Measurements from ENCODE around the gene JAZF1. TPM values are rescaled to one million over a fixed set of nuclear protein-coding genes. Genes with fewer than 3 reads are reported as not detected.

The JAZF1 gene
- total and polyA plus RNA-seq, 2 of the 8 experiments (the other 6 are each of a cell fraction or from before 2014, with no cell fraction given), result 2.6 to 21.8 TPM

- ChIA-PET POLR2A (ENCODE audit: partially characterized antibody) (no interaction called here), CTCF (ENCODE audit: partially characterized antibody) (no interaction called here)
- Histone ChIP-seq H3K14ac (ENCODE audit: insufficient read length) (no peak overlapping the region), H4K91ac (replicated peaks; ENCODE audit: insufficient read length, low read length) (no peak overlapping the region), H4K20me1 (replicated peaks in 1 of 2; ENCODE audit: control insufficient read depth in 1 of 2, insufficient read depth in 2 of 2, low read length in 2 of 2) (no peaks in the 10 kb centered on the region), H3K4me2 (ENCODE audit: insufficient read depth in 1 of 2, low read depth in 2 of 2, low read length in 2 of 2) (no peak overlapping the region), H2BK5ac (ENCODE audit: low read depth, low read length) (no peak overlapping the region), H3K4me3 (ENCODE audit: extremely low read depth in 1 of 4, insufficient read depth in 2 of 4, low read depth in 3 of 4, low read length in 4 of 4) (no peak overlapping the region), H2BK12ac (ENCODE audit: low read depth, low read length) (no peak overlapping the region), H3K23ac (ENCODE audit: insufficient read length) (no peak overlapping the region), H3K23me2 (ENCODE audit: low read depth, low read length) (no peaks in the 10 kb centered on the region), H3K56ac (replicated peaks; ENCODE audit: insufficient read length, low read depth, low read length) (no peak overlapping the region), H3K4ac (replicated peaks; ENCODE audit: insufficient read length, low read depth, low read length) (no peak overlapping the region), H2BK120ac (replicated peaks; ENCODE audit: low read depth, low read length) (no peak overlapping the region), H2AK5ac (ENCODE audit: low read depth, low read length) (no peak overlapping the region), H2AFZ (ENCODE audit: low read length) (no peak overlapping the region), H4K5ac (ENCODE audit: insufficient read length, low read depth, low read length) (no peak overlapping the region), H3K79me1 (ENCODE audit: low read depth, low read length) (peaks cover 2% of the 10 kb centered on the region; the same call in 1 of the 2 replicates), H3K27ac (ENCODE audit: low read depth, low read length) (no peak overlapping the region), H4K8ac (ENCODE audit: extremely low read depth, insufficient read depth, low read length) (no peak overlapping the region), H3K18ac (ENCODE audit: extremely low read depth, low read length) (no peak overlapping the region), H3K36me3 (ENCODE audit: control insufficient read depth in 2 of 4, insufficient read depth in 4 of 4, low read length in 3 of 4) (no peaks in the 10 kb centered on the region; a peak in 1 of 8 replicates), H3K79me2 (ENCODE audit: control insufficient read depth in 1 of 2, insufficient read depth in 2 of 2, low read length in 2 of 2) (peaks cover 4 to 6% of the 10 kb centered on the region in 2 experiments; a peak in 3 of 4 replicates), H3K4me1 (replicated peaks in 1 of 4; ENCODE audit: control insufficient read depth in 3 of 4, insufficient read depth in 4 of 4, low read length in 3 of 4) (peaks cover 0 to 5% (median under 1%) of the 10 kb centered on the region in 4 experiments; a peak in 1 of 7 replicates), H3K9me3 (ENCODE audit: insufficient read depth in 2 of 2, low read depth in 1 of 2, low read length in 1 of 2) (no peaks in the 10 kb centered on the region), H2BK20ac (ENCODE audit: low read length) (no peak overlapping the region), H3K9ac (replicated peaks in 1 of 4; ENCODE audit: extremely low read depth in 1 of 4, low read depth in 3 of 4, low read length in 3 of 4) (no peak overlapping the region), H3K27me3 (replicated peaks in 1 of 4; ENCODE audit: control insufficient read depth in 3 of 4, extremely low read depth in 1 of 4, insufficient read depth in 3 of 4, low read length in 3 of 4) (no peaks in the 10 kb centered on the region), H2BK15ac (ENCODE audit: low read length) (no peak overlapping the region)
- no peak for FAIRE-seq
- no peak for DNase-seq (ENCODE audit: low read depth in 1 of 2, low spot score in 2 of 2)
- no peak for TF ChIP-seq CBX5 (IDR thresholded peaks at IDR 0.05; ENCODE audit: low read depth, low read length)
- no peak for TF ChIP-seq SAP30 (IDR thresholded peaks at IDR 0.05; ENCODE audit: insufficient read depth, insufficient replicate concordance, low read length)
- no peak for TF ChIP-seq SIRT6 (IDR thresholded peaks at IDR 0.05; ENCODE audit: low read length)
- no peak for TF ChIP-seq RFX5 (IDR thresholded peaks at IDR 0.05; ENCODE audit: borderline replicate concordance, low read depth, low read length)
- TF ChIP-seq POU5F1 (IDR thresholded peaks at IDR 0.05; ENCODE audit: low read depth, low read length), result no peak
- 91% methylated on average over 4 of the region's 4 CpGs; no CpG with 5 or more reads in 1 of the 2 experiments for WGBS, 2 experiments (ENCODE audit: extremely low coverage in 1 of 2, insufficient coverage in 1 of 2, insufficient read length in 1 of 2, insufficient replicate concordance in 2 of 2, low coverage in 1 of 2, low lambda C conversion rate in 2 of 2, missing lambda C conversion rate in 1 of 2)
Measured at GRCh38 chr7:28156401-28156800, 24.2 kb downstream of the JAZF1 start.

All from H1 (cell line).